IPS-18a (cell line): Measurements from ENCODE around the gene TNNC1.

Source experiments
- H3K27ac ChIP-seq: one replicate; pipeline ENCODE4 v1.5.1; 2013; ENCODE audit warnings: low read length
- H3K27me3 ChIP-seq: one replicate; pipeline ENCODE4 v1.6.1; 2013; ENCODE audit warnings: mild to moderate bottlenecking, low read length; ENCODE audit not compliant: control insufficient read depth, insufficient read depth
- H3K36me3 ChIP-seq: one replicate; pipeline ENCODE4 v1.6.1; 2013; ENCODE audit warnings: low read depth, low read length; ENCODE audit not compliant: control insufficient read depth
- H3K4me1 ChIP-seq: one replicate; pipeline ENCODE4 v1.6.1; 2013; ENCODE audit warnings: low read depth, low read length; ENCODE audit not compliant: control insufficient read depth
- H3K4me3 ChIP-seq: one replicate; pipeline ENCODE4 v1.5.1; 2013; ENCODE audit warnings: low read length
- H3K9ac ChIP-seq: one replicate; pipeline ENCODE4 v1.6.1; 2013; ENCODE audit warnings: mild to moderate bottlenecking, low read length, moderate library complexity
- H3K9me3 ChIP-seq: one replicate; pipeline ENCODE4 v1.6.1; 2013; ENCODE audit warnings: low read depth, low read length; ENCODE audit not compliant: control insufficient read depth

Gene TNNC1

DNA sequence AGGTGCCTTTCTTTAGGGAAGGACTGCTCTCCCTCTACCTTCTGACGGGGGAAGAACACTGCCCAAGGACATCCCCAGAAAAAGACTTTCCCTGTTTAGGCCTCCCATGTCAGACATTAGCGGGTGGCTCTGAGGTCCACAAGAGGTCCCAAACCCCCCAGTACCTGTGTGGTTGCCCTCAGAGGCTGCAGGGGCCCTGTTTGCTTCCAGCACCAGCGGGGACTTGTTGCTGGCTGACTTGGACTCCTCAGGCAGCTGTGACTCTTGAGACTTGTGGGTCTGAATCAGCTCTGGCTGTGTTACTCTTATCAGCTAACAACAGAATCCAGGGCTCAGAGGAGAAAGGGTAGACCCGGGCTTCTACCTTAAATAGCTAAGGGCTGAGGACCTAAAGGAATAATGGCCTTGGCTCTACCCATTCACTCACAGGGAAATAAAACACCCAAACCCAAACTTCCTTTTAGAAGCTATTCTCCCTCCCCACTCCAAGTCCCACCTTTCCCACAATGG, 48.2 kb downstream of the TNNC1 start:
- H3K27me3 ChIP-seq, result no peaks in the 10 kb centered on the region
- H3K4me3 ChIP-seq, result no peak overlapping the region
- peaks cover 68% of the 10 kb centered on the region for H3K36me3 ChIP-seq
- H3K9me3 ChIP-seq, result no peaks in the 10 kb centered on the region
- no peak overlapping the region for H3K27ac ChIP-seq
- no peaks in the 10 kb centered on the region for H3K4me1 ChIP-seq
- no peak overlapping the region for H3K9ac ChIP-seq

- peaks cover 68% of the 10 kb centered on the region for H3K36me3 ChIP-seq
- no peaks in the 10 kb centered on the region for H3K9me3 ChIP-seq
- H3K27ac ChIP-seq, result no peak overlapping the region
- H3K27me3 ChIP-seq, result no peaks in the 10 kb centered on the region
- H3K9ac ChIP-seq, result no peak overlapping the region
- no peak overlapping the region for H3K4me3 ChIP-seq
- no peaks in the 10 kb centered on the region for H3K4me1 ChIP-seq
Observed at GRCh38 chr3:52405066-52405465, 48.8 kb downstream of the TNNC1 start.

- H3K9me3 ChIP-seq, result no peaks in the 10 kb centered on the region
- H3K9ac ChIP-seq, result no peak overlapping the region
- H3K36me3 ChIP-seq, result peaks cover 68% of the 10 kb centered on the region
- H3K27me3 ChIP-seq, result no peaks in the 10 kb centered on the region
- no peak overlapping the region for H3K27ac ChIP-seq
- H3K4me3 ChIP-seq, result no peak overlapping the region
- no peaks in the 10 kb centered on the region for H3K4me1 ChIP-seq
Observed at GRCh38 chr3:52404391-52404790, 49.5 kb downstream of the TNNC1 start.

- Histone ChIP-seq H3K9me3 (no peaks in the 10 kb centered on the region), H3K9ac (no peak overlapping the region), H3K27me3 (no peaks in the 10 kb centered on the region), H3K27ac (no peak overlapping the region), H3K4me1 (no peaks in the 10 kb centered on the region), H3K4me3 (no peak overlapping the region), H3K36me3 (peaks cover 68% of the 10 kb centered on the region)
Observed at GRCh38 chr3:52403955-52404354, 49.9 kb downstream of the TNNC1 start.

GRCh38 chr3:52403271-52403841, 50.5 kb downstream of the TNNC1 start:
- Histone ChIP-seq H3K9me3 (no peaks in the 10 kb centered on the region), H3K27ac (no peak overlapping the region), H3K4me1 (no peaks in the 10 kb centered on the region), H3K9ac (no peak overlapping the region), H3K36me3 (peaks cover 68% of the 10 kb centered on the region), H3K4me3 (no peak overlapping the region), H3K27me3 (no peaks in the 10 kb centered on the region)

DNA sequence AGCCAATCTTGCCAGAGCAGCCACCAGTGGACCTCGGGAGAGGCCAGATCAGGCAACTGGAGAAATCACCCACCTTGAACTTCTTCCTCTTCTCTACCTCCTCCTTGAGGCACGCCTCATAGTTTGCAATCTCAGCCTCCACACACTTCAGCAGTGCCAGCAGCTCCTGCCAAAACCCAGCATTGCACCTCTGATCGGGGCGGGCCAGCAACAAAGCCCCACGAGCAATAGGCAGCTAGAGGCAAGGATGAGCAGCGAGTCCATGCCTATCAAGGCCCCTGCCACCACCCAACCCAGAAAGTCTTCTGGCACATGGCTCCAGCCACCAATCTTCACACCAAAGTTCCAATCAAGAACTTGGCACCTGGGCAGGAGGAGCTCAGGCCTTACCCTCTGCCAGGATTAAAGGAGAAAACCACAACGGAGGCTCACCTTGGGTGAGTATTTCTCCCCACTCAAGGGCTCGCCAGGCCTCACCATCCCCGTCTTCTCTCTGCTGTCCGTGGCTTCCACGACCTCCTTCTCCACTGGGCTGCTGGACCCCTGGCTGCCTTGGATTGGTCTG, 51.1 kb downstream of the TNNC1 start:
- H3K36me3 ChIP-seq, result peaks cover 63% of the 10 kb centered on the region

GRCh38 chr3:52402101-52402521, 51.7 kb downstream of the TNNC1 start:
- Histone ChIP-seq H3K27me3 (no peaks in the 10 kb centered on the region), H3K9ac (no peak overlapping the region), H3K36me3 (peaks cover 56% of the 10 kb centered on the region), H3K27ac (no peak overlapping the region), H3K4me1 (no peaks in the 10 kb centered on the region), H3K9me3 (no peaks in the 10 kb centered on the region), H3K4me3 (no peak overlapping the region)

More for the DNA sequence above, 51.1 kb downstream of the TNNC1 start:
- H3K9me3 ChIP-seq, result no peaks in the 10 kb centered on the region
- H3K4me1 ChIP-seq, result no peaks in the 10 kb centered on the region
- no peak overlapping the region for H3K4me3 ChIP-seq
- H3K9ac ChIP-seq, result no peak overlapping the region
- H3K27ac ChIP-seq, result no peak overlapping the region
- H3K27me3 ChIP-seq, result no peaks in the 10 kb centered on the region

DNA sequence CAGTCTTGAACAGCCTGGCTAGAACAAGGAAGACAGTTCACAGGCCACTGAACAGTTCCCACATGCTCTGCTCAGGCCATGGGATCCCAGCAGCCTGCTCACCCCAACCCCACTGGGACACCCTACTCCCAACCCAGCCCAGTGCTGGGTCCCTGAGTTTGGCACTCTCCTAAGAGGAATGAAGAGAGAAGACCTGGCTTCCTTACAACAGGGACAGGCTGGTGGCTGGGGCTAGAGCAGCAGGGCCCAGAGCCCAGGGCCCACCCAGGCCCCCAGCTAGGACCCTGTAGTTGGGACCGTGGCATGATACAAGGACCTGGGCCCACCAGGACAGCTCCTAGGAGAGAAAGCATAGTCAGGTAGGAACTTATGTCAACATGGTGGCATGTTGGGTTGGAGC, 52.3 kb downstream of the TNNC1 start:
- H3K27ac ChIP-seq, result no peak overlapping the region
- peaks cover 51% of the 10 kb centered on the region for H3K36me3 ChIP-seq
- H3K4me3 ChIP-seq, result no peak overlapping the region
- H3K9me3 ChIP-seq, result no peaks in the 10 kb centered on the region
- no peaks in the 10 kb centered on the region for H3K27me3 ChIP-seq
- H3K4me1 ChIP-seq, result no peaks in the 10 kb centered on the region
- no peak overlapping the region for H3K9ac ChIP-seq
